Left hindlimb (tissue), 1 donor: ENCODE results near the gene TMEM132C.
A peak's percentile ranks its signal among the peaks of the same experiment; 100 is the strongest.
"Not testable (repeated sequence)": the region's sequence is repeated elsewhere in the genome, so short reads cannot be mapped to it uniquely, and the experiment has no call there.

Source experiments
- DNase-seq: peaks from one replicate; pipeline ENCODE4 v3.0.0-alpha.2; 2018

The TMEM132C gene

GRCh38 chr12:128571906-128572810 lies 305.2 kb downstream of the TMEM132C start:
- no peak for DNase-seq

- no peak for DNase-seq
Measured at GRCh38 chr12:128573907-128574306, 306.9 kb downstream of the TMEM132C start.

- no peak for DNase-seq
Measured at GRCh38 chr12:128578045-128578444, 311.1 kb downstream of the TMEM132C start.

GRCh38 chr12:128581321-128581761 lies 314.4 kb downstream of the TMEM132C start:
- DNase-seq, result peak; percentile 71

- no peak for DNase-seq
Measured at GRCh38 chr12:128583453-128583852, 316.5 kb downstream of the TMEM132C start.

- DNase-seq, result no peak
Measured at GRCh38 chr12:128586451-128587029, 319.6 kb downstream of the TMEM132C start.

- no peak for DNase-seq
Measured at GRCh38 chr12:128587918-128588317, 320.9 kb downstream of the TMEM132C start.

- DNase-seq, result no peak
Measured at GRCh38 chr12:128592220-128592744, 325.3 kb downstream of the TMEM132C start.

- no peak for DNase-seq
Measured at GRCh38 chr12:128594521-128594920, 327.6 kb downstream of the TMEM132C start.

GRCh38 chr12:128595609-128596008 lies 328.6 kb downstream of the TMEM132C start:
- no peak for DNase-seq

GRCh38 chr12:128600886-128601285 lies 333.9 kb downstream of the TMEM132C start:
- DNase-seq, result no peak

- DNase-seq, result no peak
Measured at GRCh38 chr12:128603573-128604115, 336.7 kb downstream of the TMEM132C start.

GRCh38 chr12:128604219-128604618 lies 337.2 kb downstream of the TMEM132C start:
- not testable (repeated sequence) for DNase-seq

- peak; percentile 56 for DNase-seq
Measured at GRCh38 chr12:128606051-128606450, 339.1 kb downstream of the TMEM132C start.

- no peak for DNase-seq
Measured at GRCh38 chr12:128606538-128606937, 339.6 kb downstream of the TMEM132C start.

GRCh38 chr12:128606970-128607369 lies 340.0 kb downstream of the TMEM132C start:
- no peak for DNase-seq

- no peak for DNase-seq
Measured at GRCh38 chr12:128607641-128608040, 340.7 kb downstream of the TMEM132C start.

- no peak for DNase-seq
Measured at GRCh38 chr12:128609861-128610260, 342.9 kb downstream of the TMEM132C start.

- no peak for DNase-seq
Measured at GRCh38 chr12:128611736-128612135, 344.8 kb downstream of the TMEM132C start.

GRCh38 chr12:128612150-128612850 lies 345.3 kb downstream of the TMEM132C start:
- DNase-seq, result no peak

GRCh38 chr12:128613837-128614590 lies 347.0 kb downstream of the TMEM132C start:
- no peak for DNase-seq

- DNase-seq, result no peak
Measured at GRCh38 chr12:128617304-128617833, 350.4 kb downstream of the TMEM132C start.
